HUDEP-2 (cell line): Measurements from ENCODE around the gene NPR3.

ENCODE experiments used
- DNase-seq, 76 experiments: peaks; one replicate each; lab custom pipeline; 2025; ENCODE audit not compliant: unreplicated experiment in 76 of 76; lab: John Stamatoyannopoulos, UW

Gene NPR3, protein sequence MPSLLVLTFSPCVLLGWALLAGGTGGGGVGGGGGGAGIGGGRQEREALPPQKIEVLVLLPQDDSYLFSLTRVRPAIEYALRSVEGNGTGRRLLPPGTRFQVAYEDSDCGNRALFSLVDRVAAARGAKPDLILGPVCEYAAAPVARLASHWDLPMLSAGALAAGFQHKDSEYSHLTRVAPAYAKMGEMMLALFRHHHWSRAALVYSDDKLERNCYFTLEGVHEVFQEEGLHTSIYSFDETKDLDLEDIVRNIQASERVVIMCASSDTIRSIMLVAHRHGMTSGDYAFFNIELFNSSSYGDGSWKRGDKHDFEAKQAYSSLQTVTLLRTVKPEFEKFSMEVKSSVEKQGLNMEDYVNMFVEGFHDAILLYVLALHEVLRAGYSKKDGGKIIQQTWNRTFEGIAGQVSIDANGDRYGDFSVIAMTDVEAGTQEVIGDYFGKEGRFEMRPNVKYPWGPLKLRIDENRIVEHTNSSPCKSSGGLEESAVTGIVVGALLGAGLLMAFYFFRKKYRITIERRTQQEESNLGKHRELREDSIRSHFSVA

DNA sequence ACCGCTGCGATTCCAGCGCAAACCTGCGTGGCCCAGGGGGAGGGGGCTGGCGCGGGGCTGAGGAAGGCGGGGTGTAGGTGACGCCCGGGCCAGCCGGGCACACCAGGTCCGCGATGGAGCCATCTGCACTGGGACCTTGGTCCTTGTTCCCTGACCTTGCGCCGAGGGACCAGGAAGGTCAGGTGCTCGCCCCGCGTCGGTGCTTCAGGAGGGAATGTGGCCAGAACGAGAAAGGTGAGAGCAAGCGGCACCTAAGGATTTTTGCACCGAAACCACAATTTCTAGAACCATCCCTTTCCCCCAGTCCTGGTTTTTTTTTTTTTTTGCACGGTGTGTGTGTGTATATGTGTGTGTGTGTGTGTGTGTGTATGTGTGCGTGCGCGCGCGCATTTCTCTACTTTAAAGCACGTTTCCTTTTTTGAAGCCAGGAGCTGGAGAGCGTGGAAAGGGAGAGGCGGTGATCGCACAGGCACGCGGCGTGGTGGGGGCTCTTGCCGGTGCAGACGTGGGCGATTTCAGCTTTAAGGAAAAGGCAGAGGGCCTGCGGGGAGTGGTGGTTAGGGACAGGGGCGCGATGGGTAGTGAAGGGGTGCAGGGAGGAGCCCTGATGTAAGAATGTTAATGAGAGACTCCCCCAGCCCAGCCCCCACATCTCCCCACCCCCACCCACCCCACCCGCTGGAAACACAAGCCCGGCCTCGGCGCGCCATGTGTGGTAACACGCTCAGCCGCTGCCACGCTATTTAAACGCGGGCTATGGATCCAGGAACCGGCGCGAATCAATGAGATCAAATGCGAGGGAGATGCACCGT lies at the start of gene NPR3:
NPR3 (plus strand) TSS at position 772 of the 812 bp plus-strand sequence. CDS start 456 bp downstream, outside the sequence.
- DNase-seq = peak in 63 of 76 experiments; percentile 4 to 84 (median 59)

DNA sequence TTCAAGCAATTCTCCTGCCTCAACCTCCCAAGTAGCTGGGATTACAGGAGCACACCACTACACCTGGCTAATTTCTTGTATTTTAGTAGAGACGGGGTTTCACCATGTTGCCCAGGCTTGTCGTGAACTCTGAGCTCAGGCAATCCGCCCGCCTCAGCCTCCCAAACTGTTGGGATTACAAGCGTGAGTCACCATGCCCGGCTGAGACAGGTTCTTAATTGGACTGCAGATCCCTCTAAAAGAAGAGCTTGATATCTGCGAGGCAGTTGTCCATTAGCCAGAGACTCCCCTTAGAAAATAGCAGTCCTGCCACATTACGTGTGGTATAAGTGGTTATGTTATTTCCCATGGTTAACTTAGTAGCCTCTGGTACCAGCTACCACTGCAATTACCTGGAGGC lies 46.6 kb upstream of the NPR3 start:
- no peak for DNase-seq

DNA sequence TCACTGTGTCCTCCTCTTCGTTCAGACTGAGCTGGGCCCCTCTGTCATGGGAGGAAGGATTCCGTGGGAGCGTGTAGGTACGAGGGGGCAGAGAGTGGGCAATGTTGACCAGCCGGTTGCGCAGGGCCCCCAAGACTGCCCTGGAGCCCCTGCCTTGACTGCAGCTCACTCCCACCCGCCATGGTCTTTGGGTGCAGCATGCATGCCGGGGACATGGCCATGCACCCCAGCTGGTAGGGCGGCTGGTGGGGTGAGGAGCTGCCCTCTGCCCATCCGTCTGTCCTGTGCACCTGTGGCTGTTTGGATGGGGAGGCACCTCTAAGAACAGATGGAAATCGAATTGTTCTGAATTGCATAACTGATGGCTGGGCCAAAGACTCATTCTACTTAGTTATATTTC lies 42.6 kb upstream of the NPR3 start:
- no peak for DNase-seq

DNA sequence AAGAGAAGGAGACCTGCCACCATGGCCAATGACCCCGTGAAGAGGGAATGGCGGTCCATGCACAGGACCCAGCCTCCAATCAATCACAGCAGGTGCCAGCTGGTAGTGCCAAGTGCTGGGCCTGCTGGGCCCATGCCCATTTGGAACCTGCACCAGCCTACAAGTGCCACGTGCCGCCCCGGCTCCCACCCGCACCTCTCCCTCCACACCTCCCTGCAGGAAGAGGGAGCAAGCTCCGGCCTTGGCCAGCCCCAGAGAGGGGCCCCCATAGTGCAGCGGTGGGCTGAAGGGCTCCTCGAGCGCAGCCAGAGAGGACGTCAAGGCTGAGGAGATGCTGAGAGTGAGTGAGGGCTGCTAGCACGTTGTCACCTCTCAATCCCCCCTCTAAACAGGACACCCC lies 37.8 kb upstream of the NPR3 start:
- DNase-seq = no peak

DNA sequence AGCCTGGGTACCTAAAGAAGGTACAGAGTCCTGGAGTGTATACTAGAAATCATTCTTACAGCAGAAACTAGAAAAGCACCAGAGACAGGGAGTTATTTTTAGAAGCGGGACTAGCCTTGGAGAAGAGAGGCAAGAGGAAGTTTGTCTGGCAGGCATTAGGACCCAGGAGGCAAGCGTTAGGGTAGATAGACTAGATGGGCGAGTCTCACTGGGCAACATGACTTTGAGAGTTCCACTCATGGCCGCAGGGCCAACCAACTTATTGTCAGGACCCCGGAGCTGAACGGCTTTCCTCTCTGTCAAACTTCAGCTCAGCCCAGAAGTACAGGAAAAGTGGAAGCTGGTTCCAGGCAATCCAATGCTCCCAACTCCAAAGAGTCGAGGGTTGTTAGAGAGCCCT lies 34.1 kb upstream of the NPR3 start:
- no peak for DNase-seq

DNA sequence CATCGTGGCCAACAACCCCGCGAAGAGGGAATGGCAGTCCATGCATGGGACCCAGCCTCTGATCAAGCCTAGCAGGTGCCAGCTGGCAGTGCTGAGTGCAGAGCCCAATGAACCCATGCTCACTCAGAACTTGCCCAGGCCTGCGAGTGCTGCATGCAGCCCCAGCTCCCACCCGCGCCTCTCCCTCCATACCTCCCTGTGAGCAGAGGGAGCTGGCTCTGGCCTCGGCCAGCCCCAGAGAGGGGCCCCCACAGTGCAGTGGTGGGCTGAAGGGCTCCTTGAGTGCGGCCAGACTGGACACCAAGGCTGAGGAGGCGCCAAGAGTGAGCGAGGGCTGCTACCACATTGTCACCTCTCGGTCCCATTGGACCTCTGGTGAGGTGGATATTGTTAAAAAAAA lies 32.6 kb upstream of the NPR3 start:
- no peak for DNase-seq

DNA sequence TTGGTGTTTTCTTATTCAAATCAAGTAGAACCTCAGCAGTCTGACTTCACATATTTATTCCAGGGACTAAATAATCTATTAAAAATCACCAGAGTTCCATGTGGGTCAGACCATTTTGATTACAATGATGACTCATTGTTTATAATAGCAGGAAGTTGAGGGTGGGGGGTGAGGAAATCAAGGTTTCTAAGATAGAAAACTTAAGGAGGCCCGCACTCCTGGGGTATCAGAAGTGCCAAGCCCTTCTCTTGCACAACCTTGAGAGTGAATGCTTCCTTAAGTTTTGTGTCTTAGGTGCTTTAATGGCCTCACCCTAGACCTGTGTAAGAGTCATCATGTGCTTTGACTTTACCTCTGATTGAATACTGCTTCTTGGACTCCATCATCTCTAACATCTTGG lies 31.9 kb upstream of the NPR3 start:
- no peak for DNase-seq

DNA sequence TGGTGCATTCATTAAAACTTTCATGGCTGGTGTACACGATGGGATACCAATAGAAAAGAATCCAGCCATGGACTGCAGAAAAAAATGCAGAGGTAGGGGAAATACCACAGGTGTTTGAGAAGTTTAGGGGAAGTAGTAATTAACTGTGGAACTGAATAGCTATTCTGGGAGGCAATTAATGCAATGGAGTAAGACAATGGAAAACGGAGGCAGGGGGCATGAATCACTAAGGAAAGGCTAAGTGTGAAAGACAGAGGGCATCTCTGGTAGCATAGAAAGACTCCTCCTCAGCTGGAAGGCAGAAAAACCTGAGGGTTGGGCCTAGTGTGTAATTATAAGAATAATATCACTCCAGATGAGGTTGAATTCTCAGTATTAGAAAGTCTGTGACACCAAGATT lies 30.9 kb upstream of the NPR3 start:
- DNase-seq = no peak

DNA sequence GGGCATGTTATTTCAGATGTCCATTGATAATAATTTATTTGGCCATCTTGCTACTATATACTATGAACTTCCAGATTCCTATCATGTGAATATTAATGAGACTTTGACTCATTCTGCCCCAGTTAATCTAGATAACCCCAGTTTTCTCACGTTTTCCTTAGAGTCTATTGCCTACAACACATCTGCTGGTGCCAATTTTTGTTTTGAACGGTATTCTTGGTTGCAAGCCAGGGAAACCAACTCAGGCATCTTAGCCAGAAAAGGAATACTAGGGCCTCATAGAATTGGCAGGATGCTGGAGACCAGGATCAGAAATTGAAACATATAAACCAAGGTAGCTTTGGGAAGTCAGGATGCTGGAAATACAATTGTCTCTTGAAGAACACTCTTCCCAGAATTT lies 28.0 kb upstream of the NPR3 start:
- DNase-seq = no peak

DNA sequence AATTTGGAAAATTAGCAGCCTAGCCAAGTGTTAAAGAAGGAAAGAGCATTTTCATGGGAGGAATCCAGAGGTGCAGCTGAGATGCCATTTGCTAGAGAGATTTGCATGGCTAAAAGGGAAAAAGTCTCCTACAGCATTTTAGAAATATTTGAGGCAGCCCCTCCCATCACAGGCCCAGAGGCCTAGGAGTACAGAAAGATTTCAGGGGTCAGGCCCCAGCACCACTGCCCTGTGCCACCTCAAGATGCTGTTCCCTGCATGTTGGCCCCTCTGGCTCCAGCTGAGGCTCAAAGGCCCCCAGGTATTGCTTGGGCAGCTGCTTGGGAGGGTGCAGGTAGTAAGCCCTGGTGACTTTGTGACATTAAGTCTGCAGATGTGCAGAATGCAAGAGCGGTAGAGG lies 26.9 kb upstream of the NPR3 start:
- no peak for DNase-seq

DNA sequence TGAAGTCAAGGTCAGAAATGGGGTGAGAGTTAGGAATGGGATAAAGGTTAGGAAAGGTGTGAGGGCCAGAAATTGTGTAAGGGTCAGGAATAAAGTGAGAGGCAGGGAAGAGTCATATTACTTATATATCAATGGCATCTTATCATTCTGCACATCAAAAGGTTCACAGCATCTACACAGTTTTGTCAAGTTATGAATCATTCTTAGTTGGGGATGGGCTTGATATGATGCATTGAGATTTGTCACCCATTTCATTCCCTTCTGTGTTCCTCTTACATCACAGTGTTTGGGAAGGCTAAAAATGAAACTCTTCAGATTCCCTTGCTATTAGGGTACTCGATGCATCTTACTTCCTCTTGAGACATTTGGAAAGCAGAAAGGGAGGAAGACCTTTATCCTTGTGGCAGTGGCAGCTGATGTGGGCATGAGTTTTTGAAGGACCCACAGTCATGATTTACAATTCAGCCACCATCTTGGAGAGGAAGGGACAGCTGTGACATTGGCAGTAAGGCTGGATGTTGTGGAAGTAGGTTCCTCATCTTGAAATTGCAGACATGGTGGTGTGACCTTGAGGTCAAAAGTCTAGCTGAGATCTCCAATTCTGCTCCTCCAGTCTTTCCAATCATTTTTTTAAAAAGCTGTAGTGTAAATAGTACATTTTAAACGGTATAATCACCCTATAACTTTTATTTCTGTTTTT lies 24.2 kb upstream of the NPR3 start:
- DNase-seq = no peak

DNA sequence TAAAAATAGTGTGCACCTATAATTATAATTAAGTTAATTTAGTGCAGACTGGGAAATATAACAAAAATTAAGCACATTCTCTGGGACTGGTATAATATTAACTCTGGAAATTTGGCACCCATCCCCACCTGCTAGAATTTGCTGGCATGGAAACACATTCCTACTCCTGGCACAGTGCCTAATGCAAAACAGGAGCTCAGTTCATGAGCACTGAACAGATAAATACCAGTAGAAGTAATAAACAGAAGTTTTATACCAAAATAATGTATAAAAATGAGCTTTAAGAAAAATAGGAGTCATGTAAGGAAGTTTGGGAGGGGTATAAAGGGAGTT lies 23.7 kb upstream of the NPR3 start:
- DNase-seq = no peak

DNA sequence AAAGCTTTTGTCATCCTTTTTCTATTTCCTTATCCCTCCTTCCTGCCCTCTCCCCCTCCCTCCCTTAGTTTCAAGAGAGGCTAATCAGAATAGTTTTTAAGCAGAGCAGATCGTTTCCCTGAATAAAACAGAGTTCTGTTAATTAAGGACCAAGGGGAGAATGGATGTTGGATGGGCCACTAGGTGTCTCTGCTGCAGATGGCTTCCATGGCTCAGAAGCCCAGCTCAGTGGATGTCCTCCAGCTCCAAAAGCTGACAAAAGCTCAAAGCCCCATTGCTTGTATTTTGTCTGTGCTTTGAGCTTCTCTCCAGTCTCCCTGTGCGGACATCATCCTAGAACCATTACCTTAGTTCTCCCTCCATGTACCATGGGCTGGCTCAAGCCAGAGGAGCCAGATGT lies 21.0 kb upstream of the NPR3 start:
- peak in 3 of 76 experiments; percentile 2 to 10 (median 3) for DNase-seq

DNA sequence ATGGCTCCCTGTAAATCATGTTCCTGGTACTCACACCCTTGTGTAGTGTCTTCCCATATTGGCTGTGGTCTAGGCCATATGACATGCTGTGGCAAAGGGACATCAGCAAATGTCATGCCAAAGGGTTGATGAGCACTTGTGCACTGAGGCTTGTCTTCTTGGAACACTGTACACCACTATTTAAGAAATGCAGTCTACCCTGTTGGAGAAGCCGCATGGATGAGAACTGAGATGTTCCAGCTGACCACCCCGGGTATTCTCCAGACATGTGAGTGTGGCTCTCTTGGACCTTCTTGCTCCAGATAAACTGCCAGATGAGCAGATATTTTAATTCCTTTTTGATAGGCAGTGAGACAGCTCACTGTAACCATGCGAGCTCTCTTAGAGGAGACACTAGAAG lies 20.5 kb upstream of the NPR3 start:
- DNase-seq = no peak

DNA sequence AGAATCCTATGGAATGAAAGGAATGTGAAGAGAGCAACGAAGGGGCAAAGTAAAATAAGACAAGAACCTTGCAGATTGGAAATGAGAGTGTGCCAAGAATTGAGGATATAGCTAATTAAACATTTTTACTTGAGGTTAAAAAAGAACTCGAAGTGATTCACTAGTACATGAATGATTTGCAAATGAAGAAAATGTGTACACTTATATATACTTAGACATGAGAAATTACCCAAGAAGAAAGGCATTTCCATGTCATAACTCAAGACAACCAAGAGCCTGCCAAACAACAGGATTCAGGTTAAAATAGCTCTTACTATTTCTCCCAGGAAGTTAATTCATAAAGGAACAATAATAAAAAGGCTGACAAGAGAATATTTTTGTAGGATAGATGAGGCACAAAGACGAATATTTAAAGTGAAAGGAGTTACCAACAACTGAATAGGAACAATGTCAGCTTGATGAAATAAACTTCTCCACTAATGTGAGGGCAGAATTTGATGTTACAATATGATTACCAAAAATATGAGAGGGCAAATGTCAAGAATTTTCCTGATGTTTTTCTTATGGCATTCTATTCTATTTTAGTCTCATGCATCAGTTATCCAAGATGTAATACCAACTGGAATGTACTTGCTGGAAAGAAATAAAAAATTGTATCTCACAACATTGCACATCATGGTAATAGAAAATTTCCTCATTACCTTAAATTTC lies 18.9 kb upstream of the NPR3 start:
- no peak for DNase-seq

DNA sequence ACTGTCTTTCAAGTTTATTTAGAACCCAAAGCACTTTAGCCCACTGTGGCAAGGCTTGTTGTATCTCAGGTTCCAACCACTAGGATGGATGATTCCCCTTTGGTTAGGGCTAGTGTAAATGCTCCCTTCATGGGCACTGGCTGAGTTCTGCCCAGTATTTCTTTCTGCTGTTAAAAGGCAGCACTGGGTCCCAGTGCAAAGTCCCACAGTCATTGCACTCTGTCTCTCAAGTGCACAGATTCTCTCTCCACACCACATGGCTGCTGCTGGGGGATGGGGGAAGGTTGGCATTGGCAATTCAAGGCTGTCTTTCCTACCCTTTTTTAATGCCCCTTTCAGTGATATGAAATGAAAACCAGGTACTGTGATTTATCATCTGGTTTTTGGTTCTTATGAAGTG lies 7.2 kb upstream of the NPR3 start:
- no peak for DNase-seq

DNA sequence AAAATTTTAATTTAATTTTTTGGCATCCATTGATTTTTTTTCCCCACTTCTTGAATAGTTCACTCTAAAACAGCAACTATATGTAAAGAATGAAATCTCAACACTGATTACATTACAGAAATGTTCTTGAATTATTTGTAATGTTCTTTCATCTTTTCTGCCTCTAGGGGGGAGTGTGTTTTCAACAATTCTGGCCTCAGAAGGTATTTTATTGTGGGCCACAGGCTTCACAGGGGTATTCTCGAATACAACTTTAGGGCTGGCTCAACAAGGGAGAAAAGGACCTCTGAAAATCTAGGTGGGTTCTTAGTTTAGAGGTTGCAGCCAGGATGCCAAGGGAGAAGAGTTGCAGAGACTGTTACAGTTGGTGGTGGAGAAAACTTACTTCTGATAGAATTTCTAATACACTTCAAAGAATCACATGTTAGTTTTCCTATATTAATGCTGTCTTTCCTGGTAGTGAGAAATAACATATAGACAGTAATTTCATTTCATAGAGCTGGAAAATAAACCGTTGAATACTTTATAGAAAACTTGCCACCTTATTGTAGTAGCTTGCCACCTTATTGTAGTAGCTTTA lies 3.6 kb upstream of the NPR3 start:
- peak in 21 of 76 experiments; percentile 1 to 43 (median 19) for DNase-seq

DNA sequence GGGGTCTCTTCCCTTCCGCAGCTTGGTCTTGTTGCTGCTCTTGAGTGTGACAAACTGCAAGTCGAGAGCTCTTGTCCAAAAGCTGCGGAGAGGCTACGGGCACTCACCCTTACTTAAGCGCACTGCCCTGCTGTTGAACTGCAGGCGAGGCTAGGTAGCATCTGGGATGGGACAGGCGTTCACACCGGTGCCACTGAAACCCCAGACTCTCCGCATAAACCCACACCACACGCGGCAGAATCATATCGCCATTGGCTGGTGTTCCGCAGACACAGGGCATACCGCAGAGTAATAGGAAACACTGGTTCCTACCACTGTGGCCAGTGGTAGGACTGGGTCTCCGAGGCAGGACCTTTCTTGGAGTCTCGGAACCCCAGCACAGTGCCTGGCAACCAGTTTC lies 2.2 kb upstream of the NPR3 start:
- no peak for DNase-seq

DNA sequence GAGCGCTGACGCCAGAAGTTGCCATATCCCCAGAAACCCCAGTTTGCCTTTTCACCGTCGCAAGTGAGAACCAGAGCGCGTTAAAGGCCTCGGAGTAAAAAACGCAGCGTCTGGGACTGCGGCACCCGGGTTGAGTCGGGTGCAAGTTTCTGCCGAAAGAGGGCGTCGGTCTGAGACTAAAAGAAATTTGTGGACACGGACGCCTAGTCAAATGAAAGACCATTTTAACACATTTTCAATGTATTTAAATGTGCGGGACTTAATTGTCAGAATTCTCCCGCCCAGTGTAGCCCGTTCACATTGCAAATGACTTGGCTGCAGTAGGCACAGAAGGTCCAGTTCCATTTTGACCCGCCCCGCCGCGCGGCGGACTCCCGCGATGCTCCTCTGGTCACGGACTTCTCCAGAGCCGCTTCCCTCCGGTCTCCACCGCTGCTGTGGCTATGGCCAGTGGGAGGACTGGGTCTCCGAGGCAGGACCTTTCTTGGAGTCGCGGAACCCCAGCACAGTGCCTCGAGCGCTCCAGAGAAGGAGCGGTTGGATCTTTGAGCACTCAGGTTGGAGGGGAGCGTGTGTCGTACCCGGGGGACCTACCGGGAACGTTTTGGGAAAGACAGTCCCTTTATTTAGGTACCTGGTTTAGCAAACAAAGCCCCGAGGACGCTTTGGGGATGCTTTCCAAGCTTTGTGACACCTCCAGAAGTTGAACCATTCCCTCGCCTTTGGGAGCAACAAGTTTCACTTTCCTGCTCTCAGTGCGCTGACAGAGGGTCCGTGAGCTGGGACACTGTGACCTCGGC lies 1.2 kb upstream of the NPR3 start:
- DNase-seq = peak in 73 of 76 experiments; percentile 11 to 83 (median 66)

DNA sequence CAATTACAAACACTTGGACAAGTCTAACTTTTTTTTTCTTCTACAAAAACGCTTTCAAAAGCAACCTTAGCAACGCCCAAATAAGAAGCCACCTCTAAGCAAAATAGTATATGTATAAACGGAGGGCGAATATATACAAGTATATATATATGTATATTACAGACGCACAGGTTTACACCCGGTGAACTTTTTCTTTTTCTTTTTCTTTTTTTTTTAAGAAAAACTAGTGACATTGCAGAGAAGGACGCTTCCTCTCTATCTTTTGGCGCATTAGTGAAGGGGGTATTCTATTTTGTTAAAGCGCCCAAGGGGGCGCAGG lies 200 bp downstream of the NPR3 start:
- no peak for DNase-seq
